A549 (cell line): ENCODE results near the gene DUSP10. TPM values are rescaled to one million over a fixed set of nuclear protein-coding genes. Genes with fewer than 3 reads are reported as not detected.

Experiments used
- ATAC-seq, 2 experiments: fragments of 200-7000 bp in 1 of 2; fragments of >200 bp in 1 of 2; cut with Nextera tagmentation in 1 of 2; cut with Tn5 transposase in 1 of 2; 3 replicates each; pipeline versions ENCODE4 v1.8.0 to v1.9.1; 2018 to 2020; ENCODE audit warnings: mild to moderate bottlenecking in 1 of 2, moderate library complexity in 1 of 2
- CTCF ChIA-PET: fragments of 300-600 bp; sonication (Branson Sonifier 250); formaldehyde crosslinking; extraction: SDS; loops from one replicate; lab custom pipeline; 2021; ENCODE audit warnings: antibody characterized with exemption, inconsistent platforms; lab: Yijun Ruan, JAX
- POLR2A ChIA-PET: fragments of 350-600 bp; formaldehyde crosslinking; extraction: SDS; loops from one replicate; lab custom pipeline; 2021; ENCODE audit warnings: antibody characterized with exemption, inconsistent platforms; lab: Yijun Ruan, JAX
- DNase-seq, 2 experiments: peaks; one replicate each; pipeline versions ENCODE4 v3.0.0 to v3.0.0-alpha.2; 2011 to 2016; ENCODE audit warnings: low read depth in 1 of 2, low spot score in 1 of 2
- FAIRE-seq: peaks from 2 replicates; lab custom pipeline; 2011; peaks lifted over from hg19 to GRCh38; lab: Jason Lieb, UNC
- H3K27ac ChIP-seq, 2 experiments: fragments of >200 bp; sonication (Bioruptor Twin); formaldehyde crosslinking; 3 replicates each; pipeline ENCODE4 v1.5.1; 2016 to 2017
- H3K4me1 ChIP-seq: fragments of >200 bp; sonication (Bioruptor Twin); formaldehyde crosslinking; 3 replicates; pipeline ENCODE4 v1.6.1; 2016
- H3K4me2 ChIP-seq: fragments of >200 bp; sonication (Bioruptor Twin); formaldehyde crosslinking; 3 replicates; pipeline ENCODE4 v1.6.1; 2016
- H3K4me3 ChIP-seq: fragments of >200 bp; sonication (Bioruptor Twin); formaldehyde crosslinking; 3 replicates; pipeline ENCODE4 v1.5.1; 2016
- H3K9me3 ChIP-seq: fragments of >200 bp; sonication (Bioruptor Twin); formaldehyde crosslinking; 3 replicates; pipeline ENCODE4 v1.6.1; 2016
- BHLHE40 ChIP-seq: IDR thresholded peaks from 2 replicates; pipeline ENCODE4 v1.6.1; 2012; ENCODE audit warnings: low read depth, low read length, inconsistent platforms
- CBX2 ChIP-seq: fragments of 200-600 bp; sonication (generic); IDR thresholded peaks from 2 replicates; pipeline ENCODE4 v1.6.1; 2016; ENCODE audit warnings: low read depth, mild to moderate bottlenecking, borderline replicate concordance
- CHD4 ChIP-seq: fragments of 200-600 bp; sonication (generic); IDR thresholded peaks from 2 replicates; pipeline ENCODE4 v1.6.1; 2016; ENCODE audit warnings: antibody characterized with exemption, mild to moderate bottlenecking, borderline replicate concordance
- EP300 ChIP-seq, 2 experiments: fragments of >200 bp; sonication (Bioruptor Twin); formaldehyde crosslinking; IDR thresholded peaks; 2 replicates in 1 of 2; 3 replicates in 1 of 2; pipeline ENCODE4 v1.6.1; 2016 to 2017
- ESRRA ChIP-seq: fragments of 150-350 bp; IDR thresholded peaks from 2 replicates; pipeline ENCODE4 v1.6.1; 2014; ENCODE audit warnings: mild to moderate bottlenecking, low read length, borderline replicate concordance
- FOSB ChIP-seq: fragments of 250-450 bp; sonication (Bioruptor Pico); IDR thresholded peaks from 2 replicates; pipeline ENCODE4 v1.5.0; 2020; ENCODE audit warnings: mild to moderate bottlenecking, moderate library complexity
- FOXS1 ChIP-seq: fragments of 250-450 bp; sonication (Bioruptor Pico); IDR thresholded peaks from 2 replicates; pipeline ENCODE4 v1.5.0; 2020; ENCODE audit warnings: mild to moderate bottlenecking, moderate library complexity
- HOXB13 ChIP-seq: fragments of 250-450 bp; sonication (Bioruptor Pico); IDR thresholded peaks from 2 replicates; pipeline ENCODE4 v1.5.0; 2020; ENCODE audit warnings: low read depth, mild to moderate bottlenecking, moderate library complexity
- JUNB ChIP-seq: fragments of >200 bp; sonication (Bioruptor Twin); formaldehyde crosslinking; IDR thresholded peaks from 2 replicates; pipeline ENCODE4 v1.6.1; 2016
- KDM1A ChIP-seq: fragments of 200-600 bp; sonication (generic); IDR thresholded peaks from 2 replicates; pipeline ENCODE4 v1.6.1; 2016; ENCODE audit warnings: low read depth, mild to moderate bottlenecking
- MYC ChIP-seq: IDR thresholded peaks from 2 replicates; pipeline ENCODE4 v1.6.1; 2012; ENCODE audit warnings: mild to moderate bottlenecking, inconsistent platforms, low read length, improper control_type of control experiment, borderline replicate concordance
- NPAS2 ChIP-seq: fragments of 250-450 bp; sonication (Bioruptor Pico); IDR thresholded peaks from 2 replicates; pipeline ENCODE4 v1.8.0; 2022; ENCODE audit warnings: mild to moderate bottlenecking, moderate library complexity, borderline replicate concordance
- PBX3 ChIP-seq: IDR thresholded peaks from 2 replicates; pipeline ENCODE4 v1.6.1; 2012
- PHF8 ChIP-seq: fragments of 200-600 bp; sonication (generic); IDR thresholded peaks from 2 replicates; pipeline ENCODE4 v1.6.1; 2016; ENCODE audit warnings: low read depth, mild to moderate bottlenecking, antibody characterized with exemption, moderate library complexity, borderline replicate concordance
- POLR2A ChIP-seq: IDR thresholded peaks from 2 replicates; pipeline ENCODE4 v1.6.1; 2012; ENCODE audit warnings: mild to moderate bottlenecking, low read length
- POLR2AphosphoS2 ChIP-seq: conservative IDR thresholded peaks from 2 replicates; pipeline ENCODE4 v1.6.1; 2012; ENCODE audit warnings: low read length, improper control_type of control experiment, inconsistent platforms
- REST ChIP-seq: fragments of 200-600 bp; sonication (generic); IDR thresholded peaks from 2 replicates; pipeline ENCODE4 v1.6.1; 2016; ENCODE audit warnings: antibody characterized with exemption, mild to moderate bottlenecking, moderate library complexity
- RNF2 ChIP-seq: fragments of 200-600 bp; sonication (generic); IDR thresholded peaks from 2 replicates; pipeline ENCODE4 v1.6.1; 2016; ENCODE audit warnings: low read depth, mild to moderate bottlenecking, antibody characterized with exemption, moderate library complexity, borderline replicate concordance
- ZC3H11A ChIP-seq: fragments of 450-650 bp; IDR thresholded peaks from 2 replicates; pipeline ENCODE4 v1.6.1; 2014; ENCODE audit warnings: antibody characterized with exemption, mild to moderate bottlenecking
- ZFP36 ChIP-seq: fragments of 450-650 bp; IDR thresholded peaks from 2 replicates; pipeline ENCODE4 v1.6.1; 2014; ENCODE audit warnings: borderline replicate concordance; ENCODE audit not compliant: partially characterized antibody
- ZNF302 ChIP-seq: fragments of 250-450 bp; sonication (Bioruptor Pico); IDR thresholded peaks from 2 replicates; pipeline ENCODE4 v1.9.0; 2021; ENCODE audit warnings: inconsistent platforms, mild to moderate bottlenecking, moderate library complexity
- ZSCAN20 ChIP-seq: fragments of 250-450 bp; sonication (Bioruptor Pico); IDR thresholded peaks from 2 replicates; pipeline ENCODE4 v1.8.0; 2022; ENCODE audit warnings: mild to moderate bottlenecking, moderate library complexity
- WGBS: methylation state at CpG from one replicate; pipeline ENCODE4 v1.1.6; 2017; ENCODE audit errors: missing lambda C conversion rate; 5-methylcytosine and 5-hydroxymethylcytosine counted together
- polyA plus RNA-seq, 4 experiments: library from polyadenylated mRNA; depleted of rRNA in 3 of 4; stranded (reverse); fragments of >200 nt; fragmentation: RNase III in 1 of 4; extraction: RNeasy Plus Mini Kit Qiagen cat#74134 plus additional on column Dnase treatment in 1 of 4; gene quantifications; 2 replicates in 3 of 4; 3 replicates in 1 of 4; pipeline ENCODE4 v1.2.3, GENCODE V29; 2011 to 2017
- TF ChIP-seq, protein P1 (sequence below): IDR thresholded peaks from 2 replicates; pipeline ENCODE4 v1.6.1; 2012

The DUSP10 gene
- polyA plus RNA-seq, 2 of the 4 experiments (the other 2 are of a cell fraction): 4.8 to 5.2 TPM

DNA sequence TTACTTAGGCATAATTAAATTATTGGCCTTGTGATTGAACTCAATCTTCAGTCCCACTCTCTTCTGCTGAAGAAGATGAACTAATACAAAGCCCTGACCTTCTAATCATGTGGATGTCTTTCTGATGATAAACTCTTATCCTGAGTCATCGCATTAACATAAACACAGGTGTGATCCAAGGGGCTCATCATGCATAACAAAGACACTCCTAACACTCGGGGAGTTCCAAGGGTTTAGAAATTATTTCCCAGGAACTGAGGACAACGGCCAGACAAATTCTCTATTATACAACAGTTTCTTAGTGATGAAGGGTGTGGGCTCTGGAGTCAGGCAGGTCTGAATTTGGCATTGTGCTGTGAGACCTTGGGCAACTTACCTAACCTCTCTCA lies 18.0 kb downstream of the DUSP10 start:
- ChIA-PET CTCF (interaction anchor here (2.5 kb wide), 1 partner anchor 18 kb away, joined by 7 read pairs; the partner anchor contains the start of gene DUSP10), POLR2A (no interaction called here)
- Histone ChIP-seq H3K27ac (no peak overlapping the region), H3K4me2 (no peak overlapping the region), H3K4me3 (no peak overlapping the region), H3K4me1 (peaks cover 31% of the 10 kb centered on the region), H3K9me3 (peaks cover 12% of the 10 kb centered on the region; the same call in 2 of the 3 replicates)
- WGBS: 86% methylated on average over 3 of the region's 3 CpGs
- no peak for DNase-seq
- no peak for FAIRE-seq
- TF ChIP-seq ZNF302 (CRISPR knock-in tag): no peak
- TF ChIP-seq FOSB: no peak
- no peak for TF ChIP-seq HOXB13 (CRISPR knock-in tag)
- TF ChIP-seq PHF8: no peak
- no peak for TF ChIP-seq MYC
- TF ChIP-seq PBX3: no peak
- TF ChIP-seq ESRRA: no peak
- TF ChIP-seq EP300 (IDR thresholded peaks at IDR 0.05): no peak
- no peak for TF ChIP-seq REST
- no peak for TF ChIP-seq CHD4
- TF ChIP-seq, protein P1, sequence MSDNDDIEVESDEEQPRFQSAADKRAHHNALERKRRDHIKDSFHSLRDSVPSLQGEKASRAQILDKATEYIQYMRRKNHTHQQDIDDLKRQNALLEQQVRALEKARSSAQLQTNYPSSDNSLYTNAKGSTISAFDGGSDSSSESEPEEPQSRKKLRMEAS: no peak
- TF ChIP-seq POLR2AphosphoS2: no peak
- no peak for ATAC-seq

DNA sequence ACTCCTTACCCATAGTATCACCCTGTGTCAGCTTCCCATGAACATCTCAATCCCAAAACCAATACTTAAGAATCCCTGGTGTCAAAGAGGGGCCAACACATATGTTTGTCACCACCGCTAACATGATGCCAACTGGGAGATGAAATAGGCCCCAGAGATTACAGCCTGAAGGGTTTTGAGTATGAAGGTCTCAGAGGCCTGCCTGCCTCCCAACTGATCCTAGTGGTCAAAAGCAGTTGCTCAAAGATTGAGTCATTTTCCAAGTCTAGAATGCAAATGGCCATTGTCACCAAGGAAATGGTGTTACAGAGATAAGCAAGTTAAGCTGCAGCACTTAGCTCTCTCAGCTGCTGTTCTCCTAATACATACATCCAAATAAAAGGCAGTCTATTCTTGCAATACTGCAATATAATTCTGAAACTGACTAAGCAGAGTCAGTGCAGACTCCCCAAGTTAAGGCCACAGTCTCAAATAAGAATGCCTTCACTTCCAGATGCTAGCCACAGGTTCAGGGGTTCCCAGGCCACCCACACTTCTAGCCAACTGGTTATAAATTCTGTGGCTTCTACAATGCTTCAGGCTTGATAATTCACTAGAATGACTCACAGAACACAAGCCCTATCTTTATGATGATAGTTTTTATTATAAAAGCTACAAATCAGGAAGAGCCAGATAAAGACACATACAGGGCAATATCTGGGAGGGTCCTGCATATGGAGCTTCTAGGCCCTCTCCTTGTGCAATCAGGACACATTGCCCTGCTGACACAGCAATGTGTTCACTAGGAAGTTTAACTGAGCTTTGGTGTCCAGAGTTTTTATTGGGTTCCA lies 18.7 kb downstream of the DUSP10 start:
- ChIA-PET POLR2A (interaction anchor here (0.8 kb wide), 1 partner anchor 19 kb away, joined by 4 read pairs; the partner anchor contains the start of gene DUSP10), CTCF (interaction anchor here (0.7 to 1.0 kb wide), 2 partner anchors 180 to 732 kb away, joined by 3 to 4 read pairs; no protein-coding TSS in a partner anchor)
- no peak overlapping the region for H3K4me3 ChIP-seq
- TF ChIP-seq FOSB (no peak), CBX2 (no peak), ZFP36 (no peak), BHLHE40 (no peak), RNF2 (no peak), FOXS1 (CRISPR knock-in tag) (no peak), MYC (no peak), ZSCAN20 (no peak), REST (no peak), ZC3H11A (no peak), POLR2A (no peak), KDM1A (no peak), NPAS2 (no peak), JUNB (no peak)
- H3K27ac ChIP-seq: no peak overlapping the region
- ATAC-seq: no peak
- no peak for DNase-seq
- WGBS: 93% methylated on average over 1 of the region's 1 CpG
- H3K9me3 ChIP-seq: peaks cover 12% of the 10 kb centered on the region; the same call in 2 of the 3 replicates
- no peak overlapping the region for H3K4me2 ChIP-seq
- no peak for FAIRE-seq
- H3K4me1 ChIP-seq: peaks cover 35% of the 10 kb centered on the region
